ENCODE results near the gene CHRNA4. TPM values are rescaled to one million over a fixed set of nuclear protein-coding genes. Genes with fewer than 3 reads are reported as not detected.
A peak's percentile ranks its signal among the peaks of the same experiment; 100 is the strongest.

The CHRNA4 gene
- total and polyA plus RNA-seq, 2 of the 13 experiments (the other 11 are each of a cell fraction or from before 2014, with no cell fraction given): not detected

GRCh38 chr20:63406011-63406410, 44.9 kb upstream of the CHRNA4 start (continued):
- 0 out of 2 replicates have a peak, but pooled peaks have one; percentile 40 for TF ChIP-seq ZNF878 (CRISPR knock-in tag; IDR thresholded peaks at IDR 0.05)
- TF ChIP-seq AHR (CRISPR knock-in tag; IDR thresholded peaks at IDR 0.05): no peak
- TF ChIP-seq STAG1 (CRISPR knock-in tag; IDR thresholded peaks at IDR 0.05): no peak
- TF ChIP-seq CHD4 (IDR thresholded peaks at IDR 0.05; ENCODE audit: borderline replicate concordance, low read length): no peak
- TF ChIP-seq CENPBD1 (CRISPR knock-in tag; IDR thresholded peaks at IDR 0.05; ENCODE audit: borderline replicate concordance, low read depth): no peak
- TF ChIP-seq ZNF607 (CRISPR knock-in tag; IDR thresholded peaks at IDR 0.05; ENCODE audit: borderline replicate concordance): no peak
- no peak for TF ChIP-seq ZFYVE20 (CRISPR knock-in tag; IDR thresholded peaks at IDR 0.05; ENCODE audit: borderline replicate concordance, low read depth)
- peak; percentile 80 for TF ChIP-seq ZNF687 (CRISPR knock-in tag; IDR thresholded peaks at IDR 0.05)
- 0 out of 2 replicates have a peak, but pooled peaks have one; percentile 19 for TF ChIP-seq ZNF350 (CRISPR knock-in tag; IDR thresholded peaks at IDR 0.05; ENCODE audit: borderline replicate concordance, low read depth)
- TF ChIP-seq ZNF101 (CRISPR knock-in tag; IDR thresholded peaks at IDR 0.05; ENCODE audit: borderline replicate concordance, low read depth): no peak
- TF ChIP-seq AKAP8 (CRISPR knock-in tag; IDR thresholded peaks at IDR 0.05): no peak
- TF ChIP-seq HIC2 (CRISPR knock-in tag; IDR thresholded peaks at IDR 0.05; ENCODE audit: low read depth): no peak
- no peak for TF ChIP-seq PITX1 (CRISPR knock-in tag; IDR thresholded peaks at IDR 0.05)
- TF ChIP-seq SOX6 (IDR thresholded peaks at IDR 0.05): no peak
- peak; percentile 23; the same call in 1 of the 2 replicates for TF ChIP-seq SOX6 (CRISPR knock-in tag; IDR thresholded peaks at IDR 0.05)
- TF ChIP-seq NFYC (CRISPR knock-in tag; IDR thresholded peaks at IDR 0.05): no peak
- TF ChIP-seq ZSCAN21 (CRISPR knock-in tag; IDR thresholded peaks at IDR 0.05; ENCODE audit: borderline replicate concordance): no peak
- TF ChIP-seq ZNF768 (CRISPR knock-in tag; IDR thresholded peaks at IDR 0.05): 0 out of 2 replicates have a peak, but pooled peaks have one; percentile 4
- TF ChIP-seq POGZ (CRISPR knock-in tag; IDR thresholded peaks at IDR 0.05): no peak
- no peak for TF ChIP-seq GATAD2A (CRISPR knock-in tag; IDR thresholded peaks at IDR 0.05)
- TF ChIP-seq ZNF281 (CRISPR knock-in tag; IDR thresholded peaks at IDR 0.05; ENCODE audit: borderline replicate concordance): peak; percentile 33; the same call in 1 of the 2 replicates
